Panc1 (cell line): ENCODE measurements around the gene BMI1. TPM values are rescaled to one million over a fixed set of nuclear protein-coding genes. Genes with fewer than 3 reads are reported as not detected.

Source experiments
- ATAC-seq: fragments of 200-7000 bp; cut with Tn5 transposase; 2 replicates; pipeline ENCODE4 v1.9.1; 2020; ENCODE audit warnings: mild to moderate bottlenecking, moderate library complexity
- BruUV-seq: library from RNA; stranded (reverse); fragments of 400-500 nt; replicated peaks from 2 replicates; lab custom pipeline; 2021; lab: Mats Ljungman, UMichigan
- CTCF ChIA-PET: fragments of 300-600 bp; sonication (Branson Sonifier 250); formaldehyde crosslinking; loops from one replicate; lab custom pipeline; 2022; ENCODE audit warnings: antibody characterized with exemption; lab: Charles Lee
- POLR2A ChIA-PET: fragments of 300-600 bp; sonication (Branson Sonifier 250); formaldehyde crosslinking; loops from one replicate; lab custom pipeline; 2022; ENCODE audit warnings: antibody characterized with exemption; lab: Charles Lee
- DNase-seq: peaks from one replicate; pipeline ENCODE4 v3.0.0-alpha.2; 2010; ENCODE audit warnings: low read depth, low spot score
- H3K27ac ChIP-seq: 2 replicates; pipeline ENCODE4 v1.5.1; 2011; ENCODE audit warnings: mild to moderate bottlenecking, low read length, inconsistent platforms
- H3K27me3 ChIP-seq: fragments of 200-500 bp; sonication (Bioruptor generic); 2 replicates; pipeline ENCODE4 v1.6.0; 2014; ENCODE audit warnings: low read length, inconsistent platforms; ENCODE audit not compliant: control insufficient read depth, insufficient read depth
- H3K36me3 ChIP-seq: fragments of 200-500 bp; sonication (Bioruptor generic); 2 replicates; pipeline ENCODE4 v1.5.1; 2014; ENCODE audit warnings: inconsistent platforms, mild to moderate bottlenecking, low read length, moderate library complexity; ENCODE audit not compliant: control insufficient read depth, insufficient read depth
- H3K4me1 ChIP-seq: 2 replicates; pipeline ENCODE4 v1.5.1; 2011; ENCODE audit warnings: inconsistent platforms, mild to moderate bottlenecking, low read length, moderate library complexity; ENCODE audit not compliant: control insufficient read depth, insufficient read depth
- H3K4me3 ChIP-seq, 2 experiments: 2 replicates each; pipeline ENCODE4 v1.5.1; 2011 to 2012; ENCODE audit warnings: low read depth in 2 of 2, low read length in 2 of 2, mild to moderate bottlenecking in 2 of 2, inconsistent platforms in 1 of 2, moderate library complexity in 1 of 2
- H3K9me3 ChIP-seq: fragments of 200-500 bp; sonication (Bioruptor generic); 2 replicates; pipeline ENCODE4 v1.5.1; 2014; ENCODE audit warnings: low read depth, mild to moderate bottlenecking, inconsistent platforms, low read length, moderate library complexity; ENCODE audit not compliant: control insufficient read depth, insufficient read depth
- POLR2AphosphoS5 ChIP-seq: IDR thresholded peaks from 2 replicates; pipeline ENCODE4 v1.6.1; 2012; ENCODE audit warnings: mild to moderate bottlenecking, low read depth, low read length, moderate library complexity
- SIN3A ChIP-seq: IDR thresholded peaks from 2 replicates; pipeline ENCODE4 v1.6.1; 2012; ENCODE audit warnings: low read depth, mild to moderate bottlenecking, low read length, moderate library complexity, borderline replicate concordance; ENCODE audit not compliant: insufficient read depth
- TCF7L2 ChIP-seq: IDR thresholded peaks from 2 replicates; pipeline ENCODE4 v1.6.1; 2011; ENCODE audit warnings: mild to moderate bottlenecking, low read depth, low read length, inconsistent platforms
- in situ Hi-C: cut with HindIII; loops from 2 replicates; pipeline ENCODE4 v1.10.0; 2016; ENCODE audit warnings: low sequenced_read_pairs, low pct_unique_long_range_greater_than_20kb
- intact Hi-C: fragments of 100-400 bp; cut with micrococcal nuclease; formaldehyde crosslinking; loops from one replicate; pipeline ENCODE4 v1.10.0; 2022; ENCODE audit not compliant: unreplicated experiment
- total RNA-seq: library from RNA; stranded (reverse); gene quantifications from one replicate; pipeline ENCODE4 v1.2.1, GENCODE V29; 2021; ENCODE audit not compliant: unreplicated experiment
- TF ChIP-seq, protein P1 (sequence below): fragments of 450-650 bp; IDR thresholded peaks from 2 replicates; pipeline ENCODE4 v1.5.1; 2017; ENCODE audit warnings: mild to moderate bottlenecking
- TF ChIP-seq, protein P2 (sequence below), 2 experiments: IDR thresholded peaks; 2 replicates each; pipeline ENCODE4 v1.6.1; 2011 to 2012; ENCODE audit warnings: low read depth in 2 of 2, control low read depth in 1 of 2, low read length in 1 of 2, mild to moderate bottlenecking in 1 of 2, moderate library complexity in 1 of 2; ENCODE audit not compliant: insufficient read depth in 1 of 2

Gene BMI1
- total RNA-seq, 1 experiment from 2014 or later, result 55.1 TPM

DNA sequence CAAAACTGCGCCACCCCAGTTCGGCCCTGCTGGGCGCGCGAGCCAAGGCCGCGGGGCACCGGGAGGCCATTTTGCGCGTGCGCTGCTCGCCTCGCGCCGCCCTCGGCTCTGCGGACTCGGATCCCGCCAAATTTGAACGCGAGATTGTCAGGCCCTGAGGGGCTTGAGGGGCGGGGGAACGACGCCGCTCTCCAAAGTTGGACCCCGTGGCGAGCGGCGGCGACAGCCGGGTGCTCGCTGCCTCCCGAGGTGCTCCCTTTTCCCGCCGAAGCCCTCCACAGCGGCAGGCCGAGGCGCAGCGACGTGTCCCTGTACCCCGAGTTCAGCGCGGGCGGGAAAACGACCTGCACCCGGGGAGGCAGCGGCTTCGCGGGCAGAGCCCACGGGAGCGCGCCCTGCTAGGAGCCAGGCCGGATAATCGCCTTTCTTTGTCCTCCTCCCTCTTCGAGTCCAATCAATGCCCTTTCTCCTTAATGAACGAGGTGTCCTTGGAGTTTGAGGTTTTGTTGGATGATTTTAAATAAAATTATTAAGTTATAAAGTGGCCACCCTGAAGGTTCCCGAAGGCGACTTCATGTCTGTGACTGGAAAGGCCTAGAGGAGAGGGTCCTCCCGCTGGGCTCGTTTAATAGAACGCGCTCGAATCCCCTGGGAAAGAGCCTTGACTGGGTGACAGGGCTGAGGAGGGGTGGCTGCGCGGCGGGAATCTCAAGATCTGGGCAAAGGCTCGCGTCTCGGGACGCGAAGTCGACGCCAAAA is 13.7 kb downstream of the BMI1 start:
- Histone ChIP-seq H3K9me3 (no peaks in the 10 kb centered on the region), H3K27me3 (peaks cover 14% of the 10 kb centered on the region), H3K4me1 (no peaks in the 10 kb centered on the region), H3K36me3 (peaks cover 4% of the 10 kb centered on the region), H3K27ac (no peak overlapping the region), H3K4me3 (peak overlapping the region; percentile 39 to 63)
- ChIA-PET CTCF (no interaction called here), POLR2A (no interaction called here)
- in situ Hi-C loops, result no loop called here
- BruUV-seq, result no TSS peak
- TF ChIP-seq, protein P1, sequence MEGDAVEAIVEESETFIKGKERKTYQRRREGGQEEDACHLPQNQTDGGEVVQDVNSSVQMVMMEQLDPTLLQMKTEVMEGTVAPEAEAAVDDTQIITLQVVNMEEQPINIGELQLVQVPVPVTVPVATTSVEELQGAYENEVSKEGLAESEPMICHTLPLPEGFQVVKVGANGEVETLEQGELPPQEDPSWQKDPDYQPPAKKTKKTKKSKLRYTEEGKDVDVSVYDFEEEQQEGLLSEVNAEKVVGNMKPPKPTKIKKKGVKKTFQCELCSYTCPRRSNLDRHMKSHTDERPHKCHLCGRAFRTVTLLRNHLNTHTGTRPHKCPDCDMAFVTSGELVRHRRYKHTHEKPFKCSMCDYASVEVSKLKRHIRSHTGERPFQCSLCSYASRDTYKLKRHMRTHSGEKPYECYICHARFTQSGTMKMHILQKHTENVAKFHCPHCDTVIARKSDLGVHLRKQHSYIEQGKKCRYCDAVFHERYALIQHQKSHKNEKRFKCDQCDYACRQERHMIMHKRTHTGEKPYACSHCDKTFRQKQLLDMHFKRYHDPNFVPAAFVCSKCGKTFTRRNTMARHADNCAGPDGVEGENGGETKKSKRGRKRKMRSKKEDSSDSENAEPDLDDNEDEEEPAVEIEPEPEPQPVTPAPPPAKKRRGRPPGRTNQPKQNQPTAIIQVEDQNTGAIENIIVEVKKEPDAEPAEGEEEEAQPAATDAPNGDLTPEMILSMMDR, result no peak
- TF ChIP-seq, protein P2, sequence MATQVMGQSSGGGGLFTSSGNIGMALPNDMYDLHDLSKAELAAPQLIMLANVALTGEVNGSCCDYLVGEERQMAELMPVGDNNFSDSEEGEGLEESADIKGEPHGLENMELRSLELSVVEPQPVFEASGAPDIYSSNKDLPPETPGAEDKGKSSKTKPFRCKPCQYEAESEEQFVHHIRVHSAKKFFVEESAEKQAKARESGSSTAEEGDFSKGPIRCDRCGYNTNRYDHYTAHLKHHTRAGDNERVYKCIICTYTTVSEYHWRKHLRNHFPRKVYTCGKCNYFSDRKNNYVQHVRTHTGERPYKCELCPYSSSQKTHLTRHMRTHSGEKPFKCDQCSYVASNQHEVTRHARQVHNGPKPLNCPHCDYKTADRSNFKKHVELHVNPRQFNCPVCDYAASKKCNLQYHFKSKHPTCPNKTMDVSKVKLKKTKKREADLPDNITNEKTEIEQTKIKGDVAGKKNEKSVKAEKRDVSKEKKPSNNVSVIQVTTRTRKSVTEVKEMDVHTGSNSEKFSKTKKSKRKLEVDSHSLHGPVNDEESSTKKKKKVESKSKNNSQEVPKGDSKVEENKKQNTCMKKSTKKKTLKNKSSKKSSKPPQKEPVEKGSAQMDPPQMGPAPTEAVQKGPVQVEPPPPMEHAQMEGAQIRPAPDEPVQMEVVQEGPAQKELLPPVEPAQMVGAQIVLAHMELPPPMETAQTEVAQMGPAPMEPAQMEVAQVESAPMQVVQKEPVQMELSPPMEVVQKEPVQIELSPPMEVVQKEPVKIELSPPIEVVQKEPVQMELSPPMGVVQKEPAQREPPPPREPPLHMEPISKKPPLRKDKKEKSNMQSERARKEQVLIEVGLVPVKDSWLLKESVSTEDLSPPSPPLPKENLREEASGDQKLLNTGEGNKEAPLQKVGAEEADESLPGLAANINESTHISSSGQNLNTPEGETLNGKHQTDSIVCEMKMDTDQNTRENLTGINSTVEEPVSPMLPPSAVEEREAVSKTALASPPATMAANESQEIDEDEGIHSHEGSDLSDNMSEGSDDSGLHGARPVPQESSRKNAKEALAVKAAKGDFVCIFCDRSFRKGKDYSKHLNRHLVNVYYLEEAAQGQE (IDR thresholded peaks at IDR 0.05; ENCODE audit: insufficient read depth in 1 of 2, low read depth in 2 of 2, low read length in 1 of 2), result no peak
- no peak for TF ChIP-seq SIN3A
- no peak for TF ChIP-seq POLR2AphosphoS5
- TF ChIP-seq TCF7L2, result no peak
- intact Hi-C loops, result no loop called here
- DNase-seq (no peak), ATAC-seq (peak; percentile 70)

DNA sequence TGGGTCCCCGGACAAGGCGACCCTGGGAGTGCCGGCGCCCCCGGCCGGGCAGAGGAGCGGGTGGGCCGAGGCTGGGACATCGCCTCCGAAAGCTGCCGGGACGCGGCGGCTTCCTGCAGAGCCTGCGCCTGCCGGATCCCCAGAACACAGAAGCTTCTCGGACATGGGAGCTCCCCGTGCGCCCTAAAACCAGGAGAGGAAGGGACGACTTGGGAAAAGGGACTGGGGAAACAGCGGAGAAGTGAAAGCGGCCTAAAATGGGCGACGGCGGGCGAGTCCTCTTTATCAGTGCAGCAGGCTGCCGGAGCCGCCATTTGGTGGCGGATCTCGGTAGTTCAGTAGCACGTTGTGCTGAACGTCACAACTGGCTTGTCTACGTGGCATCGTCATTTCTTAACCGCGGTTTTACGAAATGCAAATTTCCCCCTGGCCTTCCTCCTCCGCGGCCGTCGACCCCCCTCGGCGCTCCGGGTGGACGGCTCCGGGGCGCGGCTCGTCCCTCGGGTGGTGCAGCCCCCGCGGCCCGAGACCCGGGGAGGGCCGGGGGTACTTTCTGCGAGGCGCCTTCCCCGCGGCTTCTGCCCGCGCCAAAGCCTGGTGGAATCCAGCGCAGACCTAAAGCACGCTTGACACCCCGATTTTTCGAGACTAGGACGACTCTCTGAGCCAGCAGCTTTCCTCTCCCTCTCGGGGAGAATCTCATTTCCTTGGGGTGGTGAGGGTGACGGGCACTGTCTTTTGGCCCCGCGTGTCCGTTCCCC is 14.5 kb downstream of the BMI1 start:
- Histone ChIP-seq H3K9me3 (no peaks in the 10 kb centered on the region), H3K4me1 (no peaks in the 10 kb centered on the region), H3K27ac (0 out of 2 replicates have a peak overlapping the region, but pooled peaks have one; percentile 57), H3K36me3 (no peaks in the 10 kb centered on the region), H3K27me3 (peaks cover 14% of the 10 kb centered on the region), H3K4me3 (peak overlapping the region; percentile 39 to 63)
- intact Hi-C loops (no loop called here), in situ Hi-C loops (no loop called here)
- peak; percentile 79 for ATAC-seq
- ChIA-PET CTCF (no interaction called here), POLR2A (no interaction called here)
- BruUV-seq, result no TSS peak
- DNase-seq, result no peak
- TF ChIP-seq, protein P1, result no peak
